Amygdala (tissue), 56 donors: ENCODE results near the gene MTHFD2L.
A peak's percentile ranks its signal among the peaks of the same experiment; 100 is the strongest.

ENCODE experiments used
- DNase-seq, 56 donors: peaks; one replicate each; lab custom pipeline; 2025; lab: John Stamatoyannopoulos, UW

MTHFD2L gene

GRCh38 chr4:74157561-74158465, at the start of gene MTHFD2L:
TSS of gene MTHFD2L (plus strand) at chr4:74158118. CDS start at chr4:74158139, 21 bp downstream.
- peak; percentile 55 to 96 (median 88) for DNase-seq

GRCh38 chr4:74108457-74109115, 49.3 kb upstream of the MTHFD2L start:
- no peak for DNase-seq

- no peak for DNase-seq
These were observed 48.6 kb upstream of the MTHFD2L start for GRCh38 chr4:74109116-74109869.

- no peak for DNase-seq
These were observed 47.9 kb upstream of the MTHFD2L start for GRCh38 chr4:74109870-74110605.

GRCh38 chr4:74110670-74111069, 47.2 kb upstream of the MTHFD2L start:
- DNase-seq, result no peak

GRCh38 chr4:74111306-74111975, 46.5 kb upstream of the MTHFD2L start:
- DNase-seq, result no peak

GRCh38 chr4:74111990-74112389, 45.9 kb upstream of the MTHFD2L start:
- peak in 14 of 56 donors; percentile 2 to 48 (median 12) for DNase-seq

- DNase-seq, result peak in 1 of 56 donors; percentile 3
These were observed 45.4 kb upstream of the MTHFD2L start for GRCh38 chr4:74112399-74113105.

GRCh38 chr4:74114234-74114633, 43.7 kb upstream of the MTHFD2L start:
- no peak for DNase-seq

- DNase-seq, result peak in 41 of 56 donors; percentile 2 to 75 (median 32)
These were observed 40.8 kb upstream of the MTHFD2L start for GRCh38 chr4:74117024-74117534.

- DNase-seq, result no peak
These were observed 39.1 kb upstream of the MTHFD2L start for GRCh38 chr4:74118600-74119338.

GRCh38 chr4:74120086-74120485, 37.8 kb upstream of the MTHFD2L start:
- DNase-seq, result no peak

GRCh38 chr4:74121643-74122579, 36.0 kb upstream of the MTHFD2L start:
- DNase-seq, result no peak

GRCh38 chr4:74123065-74123728, 34.7 kb upstream of the MTHFD2L start:
- DNase-seq, result no peak

- DNase-seq, result no peak
These were observed 32.9 kb upstream of the MTHFD2L start for GRCh38 chr4:74125029-74125428.

- DNase-seq, result no peak
These were observed 30.2 kb upstream of the MTHFD2L start for GRCh38 chr4:74127745-74128144.
